Liver (tissue), 9 donors: ENCODE data around the gene SIAH1. TPM values are rescaled to one million over a fixed set of nuclear protein-coding genes. Genes with fewer than 3 reads are reported as not detected.
"Not testable (repeated sequence)": the region's sequence is repeated elsewhere in the genome, so short reads cannot be mapped to it uniquely, and the experiment has no call there.

ENCODE experiments used
- DNase-seq: peaks from one replicate; pipeline ENCODE4 v3.0.0-alpha.2; 2017; ENCODE audit warnings: low spot score
- H3K27ac ChIP-seq, 2 donors: one replicate each; pipeline ENCODE4 v1.7.0; 2013; ENCODE audit warnings: inconsistent platforms in 2 of 2, low read length in 2 of 2, control low read depth in 1 of 2, low read depth in 1 of 2, mild to moderate bottlenecking in 1 of 2
- H3K27me3 ChIP-seq, 4 donors: one replicate each; pipeline versions ENCODE4 v1.6.1 to v1.7.0; 2013; ENCODE audit warnings: low read length in 3 of 4, inconsistent platforms in 1 of 4, mild to moderate bottlenecking in 1 of 4, moderate library complexity in 1 of 4; ENCODE audit not compliant: control insufficient read depth in 4 of 4, insufficient read depth in 4 of 4
- H3K36me3 ChIP-seq, 4 donors: one replicate each; pipeline versions ENCODE4 v1.6.1 to v1.7.0; 2013; ENCODE audit warnings: low read length in 3 of 4, mild to moderate bottlenecking in 3 of 4, low read depth in 1 of 4, moderate library complexity in 1 of 4; ENCODE audit not compliant: control insufficient read depth in 4 of 4, insufficient read depth in 3 of 4
- H3K4me1 ChIP-seq, 4 donors: one replicate each; pipeline versions ENCODE4 v1.6.1 to v1.7.0; 2013; ENCODE audit warnings: low read length in 3 of 4, mild to moderate bottlenecking in 3 of 4, moderate library complexity in 1 of 4; ENCODE audit not compliant: control insufficient read depth in 4 of 4, insufficient read depth in 4 of 4
- H3K4me3 ChIP-seq, 3 donors: one replicate each; pipeline versions ENCODE4 v1.6.1 to v1.7.0; 2013; ENCODE audit warnings: low read length in 3 of 3, control low read depth in 1 of 3, low read depth in 1 of 3, mild to moderate bottlenecking in 1 of 3
- H3K9ac ChIP-seq, 2 donors: one replicate each; pipeline ENCODE4 v1.7.0; 2013; ENCODE audit warnings: low read length in 2 of 2, mild to moderate bottlenecking in 2 of 2, moderate library complexity in 2 of 2, control low read depth in 1 of 2, low read depth in 1 of 2
- H3K9me3 ChIP-seq, 4 donors: one replicate each; pipeline versions ENCODE4 v1.6.1 to v1.7.0; 2013; ENCODE audit warnings: low read length in 3 of 4; ENCODE audit not compliant: control insufficient read depth in 4 of 4
- EGR1 ChIP-seq, 2 donors: IDR thresholded peaks; 2 replicates each; pipeline ENCODE4 v1.6.1; 2016 to 2018; ENCODE audit warnings: antibody characterized with exemption in 2 of 2, low read depth in 2 of 2
- FOXA1 ChIP-seq: IDR thresholded peaks from 2 replicates; pipeline ENCODE4 v1.6.1; 2016; ENCODE audit warnings: antibody characterized with exemption
- FOXA2 ChIP-seq: IDR thresholded peaks from 2 replicates; pipeline ENCODE4 v1.6.1; 2016; ENCODE audit warnings: antibody characterized with exemption
- GABPA ChIP-seq, 2 donors: IDR thresholded peaks in 1 of 2; conservative IDR thresholded peaks in 1 of 2; 2 replicates each; pipeline ENCODE4 v1.6.1; 2016; ENCODE audit warnings: antibody characterized with exemption in 2 of 2, mild to moderate bottlenecking in 1 of 2, moderate library complexity in 1 of 2
- HNF4A ChIP-seq, 2 donors: conservative IDR thresholded peaks; 2 replicates each; pipeline ENCODE4 v1.6.1; 2016; ENCODE audit warnings: antibody characterized with exemption in 2 of 2, mild to moderate bottlenecking in 2 of 2
- HNF4G ChIP-seq: IDR thresholded peaks from 2 replicates; pipeline ENCODE4 v1.6.1; 2016; ENCODE audit warnings: antibody characterized with exemption
- JUND ChIP-seq, 2 donors: IDR thresholded peaks; 2 replicates each; pipeline ENCODE4 v1.6.1; 2016; ENCODE audit warnings: antibody characterized with exemption in 2 of 2
- NR2F2 ChIP-seq: IDR thresholded peaks from 2 replicates; pipeline ENCODE4 v1.6.1; 2016; ENCODE audit warnings: antibody characterized with exemption
- RAD21 ChIP-seq, 2 donors: IDR thresholded peaks; 2 replicates each; pipeline ENCODE4 v1.6.1; 2016; ENCODE audit warnings: antibody characterized with exemption in 2 of 2, mild to moderate bottlenecking in 2 of 2
- RXRA ChIP-seq, 2 donors: IDR thresholded peaks; 2 replicates each; pipeline ENCODE4 v1.6.1; 2017 to 2018; ENCODE audit warnings: antibody characterized with exemption in 2 of 2, mild to moderate bottlenecking in 1 of 2
- TAF1 ChIP-seq: conservative IDR thresholded peaks from 2 replicates; pipeline ENCODE4 v1.6.1; 2016; ENCODE audit warnings: antibody characterized with exemption, mild to moderate bottlenecking
- YY1 ChIP-seq: IDR thresholded peaks from 2 replicates; pipeline ENCODE4 v1.6.1; 2016; ENCODE audit warnings: antibody characterized with exemption, mild to moderate bottlenecking
- WGBS: extraction: QIAGEN DNeasy Blood & Tissue Kit; methylation state at CpG from one replicate; pipeline ENCODE4 v1.1.7; 2013; 5-methylcytosine and 5-hydroxymethylcytosine counted together
- polyA plus RNA-seq, 2 donors: library from polyadenylated mRNA; stranded (reverse) in 1 of 2; unstranded in 1 of 2; fragments of 200-250 nt in 1 of 2; fragments of >200 nt in 1 of 2; fragmentation: Nextera tagmentation in 1 of 2; extraction: Ambion mirVana in 1 of 2; gene quantifications; one replicate each; pipeline versions ENCODE4 v1.2.1 to v1.2.3, GENCODE V29; 2013 to 2015
- total RNA-seq, 2 donors: library from RNA; depleted of rRNA; stranded (reverse); fragments of >200 nt; gene quantifications; one replicate each; pipeline ENCODE4 v1.2.3, GENCODE V29; 2014
- TF ChIP-seq, protein P1 (sequence below): IDR thresholded peaks from 2 replicates; pipeline ENCODE4 v1.6.1; 2016; ENCODE audit warnings: antibody characterized with exemption
- TF ChIP-seq, protein P2 (sequence below): IDR thresholded peaks from 2 replicates; pipeline ENCODE4 v1.6.1; 2016; ENCODE audit warnings: antibody characterized with exemption
- TF ChIP-seq, protein P3 (sequence below): IDR thresholded peaks from 2 replicates; pipeline ENCODE4 v1.6.1; 2016; ENCODE audit warnings: antibody characterized with exemption, mild to moderate bottlenecking
- TF ChIP-seq, protein P4 (sequence below): IDR thresholded peaks from 2 replicates; pipeline ENCODE4 v1.6.1; 2016; ENCODE audit warnings: antibody characterized with exemption
- TF ChIP-seq, protein P5 (sequence below): fragments of 150-350 bp; IDR thresholded peaks from 2 replicates; pipeline ENCODE4 v1.5.1; 2017; ENCODE audit warnings: improper control_type of control experiment, low read depth, low read length; ENCODE audit not compliant: missing input control
- donor health status: healthy.
- donor health status: healthy.
- donor health status: healthy.
- donor health status: healthy.
- donor health status: healthy.

SIAH1 gene
- total and polyA plus RNA-seq, 4 donors, result 6.7 to 17.3 (median 15.8) TPM

DNA sequence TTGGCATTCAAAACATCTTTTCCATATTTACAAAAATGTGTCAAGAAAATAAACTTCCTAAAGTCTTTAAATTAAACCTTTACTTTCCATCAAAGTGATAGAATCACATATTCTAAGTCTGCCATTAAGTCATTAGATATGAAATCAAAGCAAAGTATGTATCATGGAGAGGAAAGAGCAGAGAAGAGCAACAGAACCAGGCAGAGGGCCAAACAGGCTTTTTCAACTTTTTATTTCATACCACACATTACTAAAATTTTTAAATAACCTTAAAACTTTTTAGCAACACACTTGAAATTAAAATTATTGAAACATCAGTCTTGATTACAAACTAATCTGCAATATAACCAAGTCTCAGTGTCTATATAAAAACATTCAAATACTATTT, 13.8 kb downstream of the SIAH1 start:
- Histone ChIP-seq H3K27me3 (no peaks in the 10 kb centered on the region), H3K4me3 (no peak overlapping the region), H3K4me1 (peaks cover 14 to 34% (median 17%) of the 10 kb centered on the region in 4 donors), H3K27ac (no peak overlapping the region), H3K9me3 (no peaks in the 10 kb centered on the region), H3K9ac (no peak overlapping the region), H3K36me3 (no peaks in the 10 kb centered on the region)
- no peak for TF ChIP-seq YY1
- TF ChIP-seq FOXA1, result no peak
- TF ChIP-seq, protein P1, sequence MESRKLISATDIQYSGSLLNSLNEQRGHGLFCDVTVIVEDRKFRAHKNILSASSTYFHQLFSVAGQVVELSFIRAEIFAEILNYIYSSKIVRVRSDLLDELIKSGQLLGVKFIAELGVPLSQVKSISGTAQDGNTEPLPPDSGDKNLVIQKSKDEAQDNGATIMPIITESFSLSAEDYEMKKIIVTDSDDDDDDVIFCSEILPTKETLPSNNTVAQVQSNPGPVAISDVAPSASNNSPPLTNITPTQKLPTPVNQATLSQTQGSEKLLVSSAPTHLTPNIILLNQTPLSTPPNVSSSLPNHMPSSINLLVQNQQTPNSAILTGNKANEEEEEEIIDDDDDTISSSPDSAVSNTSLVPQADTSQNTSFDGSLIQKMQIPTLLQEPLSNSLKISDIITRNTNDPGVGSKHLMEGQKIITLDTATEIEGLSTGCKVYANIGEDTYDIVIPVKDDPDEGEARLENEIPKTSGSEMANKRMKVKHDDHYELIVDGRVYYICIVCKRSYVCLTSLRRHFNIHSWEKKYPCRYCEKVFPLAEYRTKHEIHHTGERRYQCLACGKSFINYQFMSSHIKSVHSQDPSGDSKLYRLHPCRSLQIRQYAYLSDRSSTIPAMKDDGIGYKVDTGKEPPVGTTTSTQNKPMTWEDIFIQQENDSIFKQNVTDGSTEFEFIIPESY, result no peak
- no peak for TF ChIP-seq RXRA (IDR thresholded peaks at IDR 0.05)
- no peak for TF ChIP-seq TAF1
- TF ChIP-seq HNF4G, result no peak
- TF ChIP-seq, protein P2, sequence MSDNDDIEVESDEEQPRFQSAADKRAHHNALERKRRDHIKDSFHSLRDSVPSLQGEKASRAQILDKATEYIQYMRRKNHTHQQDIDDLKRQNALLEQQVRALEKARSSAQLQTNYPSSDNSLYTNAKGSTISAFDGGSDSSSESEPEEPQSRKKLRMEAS, result no peak
- TF ChIP-seq GABPA (IDR thresholded peaks at IDR 0.05 in 1 of 2, conservative IDR thresholded peaks at IDR 0.05 in 1 of 2), result no peak
- TF ChIP-seq EGR1 (IDR thresholded peaks at IDR 0.05; ENCODE audit: low read depth in 2 of 2), result no peak
- TF ChIP-seq, protein P3, sequence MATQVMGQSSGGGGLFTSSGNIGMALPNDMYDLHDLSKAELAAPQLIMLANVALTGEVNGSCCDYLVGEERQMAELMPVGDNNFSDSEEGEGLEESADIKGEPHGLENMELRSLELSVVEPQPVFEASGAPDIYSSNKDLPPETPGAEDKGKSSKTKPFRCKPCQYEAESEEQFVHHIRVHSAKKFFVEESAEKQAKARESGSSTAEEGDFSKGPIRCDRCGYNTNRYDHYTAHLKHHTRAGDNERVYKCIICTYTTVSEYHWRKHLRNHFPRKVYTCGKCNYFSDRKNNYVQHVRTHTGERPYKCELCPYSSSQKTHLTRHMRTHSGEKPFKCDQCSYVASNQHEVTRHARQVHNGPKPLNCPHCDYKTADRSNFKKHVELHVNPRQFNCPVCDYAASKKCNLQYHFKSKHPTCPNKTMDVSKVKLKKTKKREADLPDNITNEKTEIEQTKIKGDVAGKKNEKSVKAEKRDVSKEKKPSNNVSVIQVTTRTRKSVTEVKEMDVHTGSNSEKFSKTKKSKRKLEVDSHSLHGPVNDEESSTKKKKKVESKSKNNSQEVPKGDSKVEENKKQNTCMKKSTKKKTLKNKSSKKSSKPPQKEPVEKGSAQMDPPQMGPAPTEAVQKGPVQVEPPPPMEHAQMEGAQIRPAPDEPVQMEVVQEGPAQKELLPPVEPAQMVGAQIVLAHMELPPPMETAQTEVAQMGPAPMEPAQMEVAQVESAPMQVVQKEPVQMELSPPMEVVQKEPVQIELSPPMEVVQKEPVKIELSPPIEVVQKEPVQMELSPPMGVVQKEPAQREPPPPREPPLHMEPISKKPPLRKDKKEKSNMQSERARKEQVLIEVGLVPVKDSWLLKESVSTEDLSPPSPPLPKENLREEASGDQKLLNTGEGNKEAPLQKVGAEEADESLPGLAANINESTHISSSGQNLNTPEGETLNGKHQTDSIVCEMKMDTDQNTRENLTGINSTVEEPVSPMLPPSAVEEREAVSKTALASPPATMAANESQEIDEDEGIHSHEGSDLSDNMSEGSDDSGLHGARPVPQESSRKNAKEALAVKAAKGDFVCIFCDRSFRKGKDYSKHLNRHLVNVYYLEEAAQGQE, result no peak
- TF ChIP-seq JUND (IDR thresholded peaks at IDR 0.05), result no peak
- TF ChIP-seq, protein P4, sequence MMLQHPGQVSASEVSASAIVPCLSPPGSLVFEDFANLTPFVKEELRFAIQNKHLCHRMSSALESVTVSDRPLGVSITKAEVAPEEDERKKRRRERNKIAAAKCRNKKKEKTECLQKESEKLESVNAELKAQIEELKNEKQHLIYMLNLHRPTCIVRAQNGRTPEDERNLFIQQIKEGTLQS, result no peak
- no peak for TF ChIP-seq NR2F2
- TF ChIP-seq, protein P5, sequence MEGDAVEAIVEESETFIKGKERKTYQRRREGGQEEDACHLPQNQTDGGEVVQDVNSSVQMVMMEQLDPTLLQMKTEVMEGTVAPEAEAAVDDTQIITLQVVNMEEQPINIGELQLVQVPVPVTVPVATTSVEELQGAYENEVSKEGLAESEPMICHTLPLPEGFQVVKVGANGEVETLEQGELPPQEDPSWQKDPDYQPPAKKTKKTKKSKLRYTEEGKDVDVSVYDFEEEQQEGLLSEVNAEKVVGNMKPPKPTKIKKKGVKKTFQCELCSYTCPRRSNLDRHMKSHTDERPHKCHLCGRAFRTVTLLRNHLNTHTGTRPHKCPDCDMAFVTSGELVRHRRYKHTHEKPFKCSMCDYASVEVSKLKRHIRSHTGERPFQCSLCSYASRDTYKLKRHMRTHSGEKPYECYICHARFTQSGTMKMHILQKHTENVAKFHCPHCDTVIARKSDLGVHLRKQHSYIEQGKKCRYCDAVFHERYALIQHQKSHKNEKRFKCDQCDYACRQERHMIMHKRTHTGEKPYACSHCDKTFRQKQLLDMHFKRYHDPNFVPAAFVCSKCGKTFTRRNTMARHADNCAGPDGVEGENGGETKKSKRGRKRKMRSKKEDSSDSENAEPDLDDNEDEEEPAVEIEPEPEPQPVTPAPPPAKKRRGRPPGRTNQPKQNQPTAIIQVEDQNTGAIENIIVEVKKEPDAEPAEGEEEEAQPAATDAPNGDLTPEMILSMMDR, result no peak
- no peak for TF ChIP-seq RAD21 (IDR thresholded peaks at IDR 0.05)
- TF ChIP-seq HNF4A (conservative IDR thresholded peaks at IDR 0.05), result no peak
- no peak for TF ChIP-seq FOXA2
- DNase-seq, result no peak

DNA sequence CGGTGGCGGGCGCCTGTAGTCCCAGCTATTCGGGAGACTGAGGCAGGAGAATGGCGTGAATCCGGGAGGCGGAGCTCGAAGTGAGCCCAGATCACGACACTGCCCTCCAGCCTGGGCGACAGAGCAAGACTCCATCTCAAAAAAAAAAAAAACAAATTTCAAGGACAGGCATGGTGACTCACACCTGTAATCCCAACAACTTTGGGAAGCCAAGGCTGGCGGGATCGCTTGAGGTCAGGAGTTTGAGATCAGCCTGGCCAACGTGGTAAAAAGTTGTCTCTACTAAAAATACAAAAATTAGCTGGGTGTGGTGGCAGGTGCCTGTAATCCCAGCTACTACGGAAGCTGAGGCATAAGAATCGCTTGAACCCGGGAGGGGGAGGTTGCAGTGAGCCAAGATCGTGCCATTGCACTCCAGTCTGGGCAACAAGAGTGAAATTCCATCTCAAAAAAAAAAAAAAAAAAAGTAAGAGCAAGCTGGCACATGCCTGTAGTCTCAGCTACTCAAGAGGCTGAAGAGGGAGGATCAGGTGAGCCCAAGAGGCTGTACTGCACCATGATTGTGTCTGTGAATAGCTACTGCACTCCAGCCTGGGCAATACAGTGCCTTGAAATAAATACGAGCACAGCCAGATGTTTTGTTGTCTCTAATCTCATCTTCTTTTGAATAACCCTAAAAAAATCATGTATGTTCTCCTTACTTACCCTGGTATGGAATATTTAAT, 14.4 kb downstream of the SIAH1 start:
- peaks cover 14 to 35% (median 17%) of the 10 kb centered on the region in 4 donors for H3K4me1 ChIP-seq
- not testable (repeated sequence) for H3K4me3 ChIP-seq, DNase-seq, H3K9me3 ChIP-seq, H3K27ac ChIP-seq, H3K9ac ChIP-seq, H3K27me3 ChIP-seq, H3K36me3 ChIP-seq
- WGBS, result 94% methylated on average over 18 of the region's 18 CpGs
